ENCODE data around the gene TUBG2.
A peak's percentile ranks its signal among the peaks of the same experiment; 100 is the strongest.
"Not testable (repeated sequence)": the region's sequence is repeated elsewhere in the genome, so short reads cannot be mapped to it uniquely, and the experiment has no call there.

Gene TUBG2

GRCh38 chr17:42659079-42659931, at the start of gene TUBG2:
Gene TUBG2, plus strand, starts transcription at chr17:42659284. Its CDS starts 220 bp downstream, at chr17:42659504.
- DNase-seq (ENCODE audit: low read depth in 1 of 2, low spot score in 1 of 2) = peak; percentile 40 to 65

GRCh38 chr17:42609814-42610801, 49.0 kb upstream of the TUBG2 start:
- DNase-seq (ENCODE audit: low read depth in 1 of 2, low spot score in 1 of 2) = peak; percentile 2 to 4

GRCh38 chr17:42612013-42612412, 47.1 kb upstream of the TUBG2 start:
- DNase-seq (ENCODE audit: low read depth in 1 of 2, low spot score in 1 of 2) = no peak

DNA sequence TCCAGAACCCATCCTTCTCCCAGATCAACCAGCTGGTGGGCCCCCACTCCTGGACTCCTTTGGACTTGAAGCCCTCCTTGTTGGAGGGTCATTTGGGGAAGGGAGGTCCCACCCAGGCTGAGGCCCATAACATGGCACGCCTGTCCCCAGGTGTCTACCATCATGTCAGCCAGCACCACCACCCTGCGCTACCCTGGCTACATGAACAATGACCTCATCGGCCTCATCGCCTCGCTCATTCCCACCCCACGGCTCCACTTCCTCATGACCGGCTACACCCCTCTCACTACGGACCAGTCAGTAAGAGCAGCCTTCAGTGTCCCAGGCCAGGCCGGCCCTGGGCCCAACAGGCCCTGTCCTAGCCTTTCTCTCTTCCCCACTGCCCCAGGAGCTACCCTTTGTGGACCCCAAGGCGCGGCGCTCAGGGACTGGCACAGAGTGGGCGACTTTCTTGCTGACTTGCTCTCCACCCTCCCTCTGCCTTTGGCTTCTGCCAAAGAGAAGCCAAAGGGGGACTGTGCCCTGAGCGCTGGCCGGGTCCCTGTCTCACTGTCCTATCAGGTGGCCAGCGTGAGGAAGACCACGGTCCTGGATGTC, 45.3 kb upstream of the TUBG2 start:
- no peak for DNase-seq (ENCODE audit: low read depth in 1 of 2, low spot score in 1 of 2)

GRCh38 chr17:42617956-42618431, 41.1 kb upstream of the TUBG2 start:
- DNase-seq (ENCODE audit: low read depth in 1 of 2, low spot score in 1 of 2) = no peak

GRCh38 chr17:42618442-42619150, 40.5 kb upstream of the TUBG2 start:
- DNase-seq (ENCODE audit: low read depth in 1 of 2, low spot score in 1 of 2) = no peak

DNA sequence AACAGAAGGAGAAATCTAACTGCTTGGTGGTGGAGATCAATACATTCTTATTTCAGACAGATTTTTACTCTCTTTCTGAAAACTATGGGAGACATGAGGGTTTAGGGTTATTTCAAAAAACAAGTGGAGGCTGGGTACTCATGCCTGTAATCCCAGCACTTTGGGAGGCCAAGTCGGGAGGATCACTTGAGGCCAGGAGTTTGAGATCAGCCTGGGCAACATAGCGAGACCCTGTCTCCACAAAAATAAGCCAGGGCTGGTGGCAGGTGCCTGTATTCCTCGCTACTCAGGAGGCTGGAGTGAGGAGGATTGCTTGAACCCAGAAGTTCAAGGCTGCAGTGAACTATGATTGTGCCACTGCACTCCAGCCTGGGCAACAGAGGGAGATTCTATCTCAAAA, 37.1 kb upstream of the TUBG2 start:
- not testable (repeated sequence) for DNase-seq (ENCODE audit: low read depth in 1 of 2, low spot score in 1 of 2)

GRCh38 chr17:42623271-42623670, 35.8 kb upstream of the TUBG2 start:
- no peak for DNase-seq (ENCODE audit: low read depth in 1 of 2, low spot score in 1 of 2)

DNA sequence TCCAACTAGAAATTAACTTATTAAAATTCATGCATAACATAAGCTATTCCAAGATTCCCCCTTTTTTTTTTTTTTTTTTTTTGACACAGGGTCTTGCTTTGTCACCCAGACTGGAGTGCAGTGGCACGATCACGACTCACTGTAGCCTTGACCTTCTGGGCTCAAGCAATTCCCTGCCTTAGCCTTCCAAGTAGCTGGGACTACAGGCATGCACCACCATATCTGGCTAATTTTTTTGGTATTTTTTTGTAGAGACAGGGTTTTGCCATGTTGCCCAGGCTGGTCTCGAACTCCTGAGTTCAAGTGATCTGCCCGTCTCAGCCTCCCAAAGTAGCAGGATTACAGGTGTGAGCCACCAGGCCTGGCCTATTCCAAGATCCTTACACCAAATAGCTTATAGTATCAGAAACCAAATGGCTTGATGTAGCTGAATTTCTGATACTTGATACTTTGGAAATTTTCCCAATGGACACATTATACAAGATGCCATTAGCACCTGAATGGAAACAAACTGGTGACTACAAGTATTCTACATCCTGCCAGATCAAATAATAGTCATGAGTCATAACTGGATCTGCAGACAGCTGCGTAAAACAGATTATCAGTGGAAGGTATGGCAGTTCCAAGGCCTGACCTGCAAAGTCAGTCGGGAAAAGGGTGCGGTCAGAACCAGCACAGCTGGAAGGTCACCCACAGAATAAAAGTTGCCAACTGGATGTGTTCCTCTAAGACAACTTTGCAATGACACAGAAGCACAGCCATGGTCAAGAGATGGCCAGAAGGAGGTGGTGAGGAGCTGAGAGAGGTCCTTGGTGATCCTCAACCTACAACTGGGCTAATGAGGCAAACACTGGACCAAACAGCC, 35.1 kb upstream of the TUBG2 start:
- no peak for DNase-seq (ENCODE audit: low read depth in 1 of 2, low spot score in 1 of 2)

- DNase-seq (ENCODE audit: low read depth in 1 of 2, low spot score in 1 of 2) = not testable (repeated sequence)
Measured at GRCh38 chr17:42627032-42627764, 31.9 kb upstream of the TUBG2 start.

GRCh38 chr17:42629411-42630009, 29.6 kb upstream of the TUBG2 start:
- no peak for DNase-seq (ENCODE audit: low read depth in 1 of 2, low spot score in 1 of 2)

DNA sequence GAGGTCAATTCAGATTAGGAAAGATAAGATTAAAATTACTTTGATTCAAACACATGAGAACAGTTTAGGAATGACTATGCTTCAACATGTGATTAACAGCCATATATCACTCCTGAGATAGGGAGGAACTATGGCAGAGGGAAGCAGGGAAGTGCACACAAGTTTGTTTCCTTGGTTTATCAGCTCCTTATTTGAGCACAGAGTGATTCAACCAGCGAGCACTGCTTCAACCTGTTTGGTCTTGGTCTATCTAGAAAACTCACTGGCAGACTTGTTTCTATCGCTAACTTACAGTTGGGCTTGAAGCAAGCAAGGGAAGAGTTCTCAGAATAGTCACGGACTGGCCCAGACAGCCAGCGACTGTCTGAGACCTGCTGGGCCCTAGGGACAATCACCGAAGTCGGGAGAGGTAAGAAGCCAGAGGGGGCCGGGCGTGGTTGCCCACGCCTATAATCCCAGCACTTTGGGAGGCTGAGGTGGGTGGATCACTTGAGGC, 26.1 kb upstream of the TUBG2 start:
- no peak for DNase-seq (ENCODE audit: low read depth in 1 of 2, low spot score in 1 of 2)

GRCh38 chr17:42639525-42640113, 19.5 kb upstream of the TUBG2 start:
- DNase-seq (ENCODE audit: low read depth in 1 of 2, low spot score in 1 of 2) = no peak

DNA sequence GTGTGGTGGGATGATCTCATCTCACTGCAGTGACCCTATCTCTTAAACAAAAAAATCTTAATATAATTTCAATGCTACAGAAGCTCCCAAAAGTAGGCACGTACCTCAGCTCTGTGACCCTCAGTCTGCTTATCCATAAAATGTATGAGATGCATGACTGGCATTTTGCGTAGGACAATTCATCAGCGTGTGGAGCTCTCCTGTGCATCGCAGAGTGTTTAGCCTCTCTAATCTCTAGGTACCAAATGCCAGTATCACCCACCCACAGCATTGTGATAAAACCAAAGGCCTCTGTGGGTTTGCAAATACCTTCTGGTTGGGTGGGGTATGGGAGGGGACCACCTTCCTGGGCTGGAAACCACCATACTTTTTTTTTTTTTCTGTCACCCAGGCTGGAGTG, 19.0 kb upstream of the TUBG2 start:
- DNase-seq (ENCODE audit: low read depth in 1 of 2, low spot score in 1 of 2) = no peak

- DNase-seq (ENCODE audit: low read depth in 1 of 2, low spot score in 1 of 2) = no peak
Measured at GRCh38 chr17:42642336-42642735, 16.7 kb upstream of the TUBG2 start.

GRCh38 chr17:42647778-42648177, 11.3 kb upstream of the TUBG2 start:
- no peak for DNase-seq (ENCODE audit: low read depth in 1 of 2, low spot score in 1 of 2)

DNA sequence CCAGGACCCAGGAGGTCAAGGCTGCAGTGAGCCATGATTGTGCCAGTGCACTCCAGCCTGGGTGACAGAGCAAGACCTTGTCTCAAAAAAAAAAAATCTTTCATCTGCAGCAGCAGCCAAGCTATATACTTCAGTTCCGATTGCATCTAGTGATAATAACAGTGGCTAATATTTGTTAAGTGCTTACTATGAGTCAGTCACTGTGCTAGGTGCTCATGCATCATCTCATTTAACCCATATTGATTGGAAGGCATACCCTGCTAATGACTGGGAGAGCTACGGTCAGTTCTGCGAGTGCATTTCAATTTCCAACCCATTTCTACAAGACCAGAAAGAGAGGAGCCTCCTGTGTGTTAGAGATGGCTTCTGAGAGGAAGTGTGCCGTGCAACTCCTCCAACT, 7.7 kb upstream of the TUBG2 start:
- no peak for DNase-seq (ENCODE audit: low read depth in 1 of 2, low spot score in 1 of 2)

Measured in activated T-helper 1 cell treated with anti-CD3 and anti-CD28 coated beads, Interleukin-2, amount 50 U/mL, for 16 hours (primary cell).